ENCODE data around the gene DNM1.

GRCh38 chr9:128187361-128187760 lies 15.8 kb upstream of the DNM1 start:
- TF ChIP-seq CTCF (IDR thresholded peaks at IDR 0.05; ENCODE audit: low read length) = no peak
- TF ChIP-seq EZH2 (IDR thresholded peaks at IDR 0.05; ENCODE audit: borderline replicate concordance, low read length) = no peak

All from OCI-LY1 (cell line).